ENCODE results near the gene OR2T3. TPM values are rescaled to one million over a fixed set of nuclear protein-coding genes. Genes with fewer than 3 reads are reported as not detected.
"Not testable (repeated sequence)": the region's sequence is repeated elsewhere in the genome, so short reads cannot be mapped to it uniquely, and the experiment has no call there.

OR2T3 gene
- total and polyA plus RNA-seq, 2 of the 8 experiments (the other 6 are each of a cell fraction or from before 2014, with no cell fraction given): not detected

DNA sequence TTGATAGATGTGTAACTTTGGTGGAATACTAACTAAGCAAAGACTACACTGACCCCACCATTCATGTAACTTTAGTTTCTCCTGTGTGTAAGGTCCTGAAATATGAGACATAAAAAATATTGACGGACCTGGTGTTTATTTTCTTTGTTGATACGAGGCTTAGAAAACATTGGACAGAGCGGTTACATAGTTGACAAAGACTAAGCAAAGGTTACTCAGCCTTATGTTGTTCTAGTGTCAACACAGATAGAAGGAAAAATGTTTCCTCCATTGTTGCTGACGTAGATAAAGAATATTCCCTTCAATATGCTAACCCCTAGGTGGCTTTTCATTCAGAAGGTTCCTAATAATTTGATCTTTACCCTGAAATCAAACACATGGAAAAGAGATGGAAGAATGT is 18.1 kb upstream of the OR2T3 start:
- H2AFZ ChIP-seq (ENCODE audit: low read length); FAIRE-seq; H3K27ac ChIP-seq (ENCODE audit: low read depth, low read length); H3K4me1 ChIP-seq (replicated peaks in 1 of 4; ENCODE audit: control insufficient read depth in 3 of 4, insufficient read depth in 4 of 4, low read length in 3 of 4); H3K23me2 ChIP-seq (ENCODE audit: low read depth, low read length); H3K4me2 ChIP-seq (ENCODE audit: insufficient read depth in 1 of 2, low read depth in 2 of 2, low read length in 2 of 2); DNase-seq (ENCODE audit: low read depth in 1 of 2, low spot score in 2 of 2); H3K4ac ChIP-seq (replicated peaks; ENCODE audit: insufficient read length, low read depth, low read length); H3K79me1 ChIP-seq (ENCODE audit: low read depth, low read length); H4K5ac ChIP-seq (ENCODE audit: insufficient read length, low read depth, low read length); H2BK15ac ChIP-seq (ENCODE audit: low read length); H4K8ac ChIP-seq (ENCODE audit: extremely low read depth, insufficient read depth, low read length); H3K9ac ChIP-seq (replicated peaks in 1 of 4; ENCODE audit: extremely low read depth in 1 of 4, low read depth in 3 of 4, low read length in 3 of 4); H3K56ac ChIP-seq (replicated peaks; ENCODE audit: insufficient read length, low read depth, low read length); H4K20me1 ChIP-seq (replicated peaks in 1 of 2; ENCODE audit: control insufficient read depth in 1 of 2, insufficient read depth in 2 of 2, low read length in 2 of 2); H2BK20ac ChIP-seq (ENCODE audit: low read length); H3K18ac ChIP-seq (ENCODE audit: extremely low read depth, low read length); H3K23ac ChIP-seq (ENCODE audit: insufficient read length); H3K14ac ChIP-seq (ENCODE audit: insufficient read length); H2BK5ac ChIP-seq (ENCODE audit: low read depth, low read length); H3K36me3 ChIP-seq (ENCODE audit: control insufficient read depth in 2 of 4, insufficient read depth in 4 of 4, low read length in 3 of 4); H2AK5ac ChIP-seq (ENCODE audit: low read depth, low read length); H2BK120ac ChIP-seq (replicated peaks; ENCODE audit: low read depth, low read length); H3K27me3 ChIP-seq (replicated peaks in 1 of 4; ENCODE audit: control insufficient read depth in 3 of 4, extremely low read depth in 1 of 4, insufficient read depth in 3 of 4, low read length in 3 of 4); H2BK12ac ChIP-seq (ENCODE audit: low read depth, low read length); H3K4me3 ChIP-seq (ENCODE audit: extremely low read depth in 1 of 4, insufficient read depth in 2 of 4, low read depth in 3 of 4, low read length in 4 of 4); H4K91ac ChIP-seq (replicated peaks; ENCODE audit: insufficient read length, low read length); H3K9me3 ChIP-seq (ENCODE audit: insufficient read depth in 2 of 2, low read depth in 1 of 2, low read length in 1 of 2); CTCF ChIA-PET (ENCODE audit: partially characterized antibody); H3K79me2 ChIP-seq (ENCODE audit: control insufficient read depth in 1 of 2, insufficient read depth in 2 of 2, low read length in 2 of 2); POLR2A ChIA-PET (ENCODE audit: partially characterized antibody): not testable (repeated sequence)
- 83% methylated on average over 1 of the region's 4 CpGs; no CpG with 5 or more reads in 1 of the 2 experiments for WGBS, 2 experiments (ENCODE audit: extremely low coverage in 1 of 2, insufficient coverage in 1 of 2, insufficient read length in 1 of 2, insufficient replicate concordance in 2 of 2, low coverage in 1 of 2, low lambda C conversion rate in 2 of 2, missing lambda C conversion rate in 1 of 2)

DNA sequence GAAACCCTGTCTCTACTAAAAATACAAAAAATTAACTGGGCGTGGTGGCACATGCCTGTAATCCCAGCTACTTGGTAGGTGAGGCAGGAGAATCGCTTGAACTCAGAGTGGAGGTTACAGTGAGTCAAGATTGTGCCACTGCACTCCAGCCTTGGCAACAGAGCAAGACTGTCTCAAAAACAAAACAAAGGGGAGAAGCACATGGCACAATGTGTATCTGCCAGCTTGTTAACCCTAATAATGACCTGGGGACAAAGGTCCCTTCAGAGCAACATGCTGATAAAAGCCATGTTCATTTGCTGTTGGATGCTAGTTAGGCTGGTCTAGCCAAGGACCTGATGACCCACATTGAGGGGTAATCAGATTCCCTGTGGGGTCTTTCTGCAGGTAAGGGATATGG is 16.5 kb upstream of the OR2T3 start:
- H2AK5ac ChIP-seq (ENCODE audit: low read depth, low read length); H3K27me3 ChIP-seq (replicated peaks in 1 of 4; ENCODE audit: control insufficient read depth in 3 of 4, extremely low read depth in 1 of 4, insufficient read depth in 3 of 4, low read length in 3 of 4); H3K79me1 ChIP-seq (ENCODE audit: low read depth, low read length); H3K14ac ChIP-seq (ENCODE audit: insufficient read length); H3K36me3 ChIP-seq (ENCODE audit: control insufficient read depth in 2 of 4, insufficient read depth in 4 of 4, low read length in 3 of 4); H2BK15ac ChIP-seq (ENCODE audit: low read length); H3K4me1 ChIP-seq (replicated peaks in 1 of 4; ENCODE audit: control insufficient read depth in 3 of 4, insufficient read depth in 4 of 4, low read length in 3 of 4); H2BK12ac ChIP-seq (ENCODE audit: low read depth, low read length); POLR2A ChIA-PET (ENCODE audit: partially characterized antibody); H3K23me2 ChIP-seq (ENCODE audit: low read depth, low read length); H3K27ac ChIP-seq (ENCODE audit: low read depth, low read length); H3K18ac ChIP-seq (ENCODE audit: extremely low read depth, low read length); H3K9me3 ChIP-seq (ENCODE audit: insufficient read depth in 2 of 2, low read depth in 1 of 2, low read length in 1 of 2); H2BK5ac ChIP-seq (ENCODE audit: low read depth, low read length); H2AFZ ChIP-seq (ENCODE audit: low read length); H2BK120ac ChIP-seq (replicated peaks; ENCODE audit: low read depth, low read length); H3K23ac ChIP-seq (ENCODE audit: insufficient read length); H3K4ac ChIP-seq (replicated peaks; ENCODE audit: insufficient read length, low read depth, low read length); H2BK20ac ChIP-seq (ENCODE audit: low read length); CTCF ChIA-PET (ENCODE audit: partially characterized antibody); H4K20me1 ChIP-seq (replicated peaks in 1 of 2; ENCODE audit: control insufficient read depth in 1 of 2, insufficient read depth in 2 of 2, low read length in 2 of 2); H4K91ac ChIP-seq (replicated peaks; ENCODE audit: insufficient read length, low read length); H3K9ac ChIP-seq (replicated peaks in 1 of 4; ENCODE audit: extremely low read depth in 1 of 4, low read depth in 3 of 4, low read length in 3 of 4); H3K4me3 ChIP-seq (ENCODE audit: extremely low read depth in 1 of 4, insufficient read depth in 2 of 4, low read depth in 3 of 4, low read length in 4 of 4); FAIRE-seq; H3K4me2 ChIP-seq (ENCODE audit: insufficient read depth in 1 of 2, low read depth in 2 of 2, low read length in 2 of 2); DNase-seq (ENCODE audit: low read depth in 1 of 2, low spot score in 2 of 2); H3K79me2 ChIP-seq (ENCODE audit: control insufficient read depth in 1 of 2, insufficient read depth in 2 of 2, low read length in 2 of 2); H3K56ac ChIP-seq (replicated peaks; ENCODE audit: insufficient read length, low read depth, low read length); H4K5ac ChIP-seq (ENCODE audit: insufficient read length, low read depth, low read length); H4K8ac ChIP-seq (ENCODE audit: extremely low read depth, insufficient read depth, low read length): not testable (repeated sequence)
- WGBS, 2 experiments (ENCODE audit: extremely low coverage in 1 of 2, insufficient coverage in 1 of 2, insufficient read length in 1 of 2, insufficient replicate concordance in 2 of 2, low coverage in 1 of 2, low lambda C conversion rate in 2 of 2, missing lambda C conversion rate in 1 of 2): no CpG with 5 or more reads among the region's 2 CpGs
